Endothelial cell of umbilical vein (primary cell): ENCODE results near the gene KCNK13. TPM values are rescaled to one million over a fixed set of nuclear protein-coding genes. Genes with fewer than 3 reads are reported as not detected.

Source experiments
- BruUV-seq: library from RNA; stranded (reverse); fragments of 400-500 nt; replicated peaks from 2 replicates; lab custom pipeline; 2021; lab: Mats Ljungman, UMichigan
- CTCF ChIA-PET: fragments of 300-600, 350-600 bp; sonication (Branson Sonifier 250); formaldehyde crosslinking; loops from one replicate; lab custom pipeline; 2021; ENCODE audit warnings: antibody characterized with exemption, inconsistent platforms; lab: Charles Lee
- POLR2A ChIA-PET: fragments of 300-600, 350-600 bp; sonication (Branson Sonifier 250); formaldehyde crosslinking; loops from one replicate; lab custom pipeline; 2021; ENCODE audit warnings: antibody characterized with exemption, inconsistent platforms; lab: Charles Lee
- DNase-seq: peaks from one replicate; pipeline ENCODE4 v3.0.0-alpha.2; 2011; ENCODE audit warnings: low read depth, low spot score
- FAIRE-seq: peaks from 2 replicates; lab custom pipeline; 2011; peaks lifted over from hg19 to GRCh38; lab: Jason Lieb, UNC
- H2AFZ ChIP-seq: 2 replicates; pipeline ENCODE4 v1.6.0; 2012; ENCODE audit warnings: low read depth, low read length, control low read depth, inconsistent platforms
- H3K27ac ChIP-seq: 2 replicates; pipeline ENCODE4 v1.5.1; 2011; ENCODE audit warnings: low read depth, mild to moderate bottlenecking, control low read depth, low read length, moderate library complexity; ENCODE audit not compliant: insufficient read depth
- H3K27me3 ChIP-seq, 2 experiments: 2 replicates each; pipeline versions ENCODE4 v1.6.0 to v1.6.1; 2011; ENCODE audit warnings: low read length in 2 of 2, mixed read lengths in 1 of 2; ENCODE audit not compliant: control insufficient read depth in 2 of 2, insufficient read depth in 2 of 2
- H3K36me3 ChIP-seq, 2 experiments: 2 replicates in 1 of 2; 3 replicates in 1 of 2; pipeline ENCODE4 v1.5.1; 2011; ENCODE audit warnings: low read length in 2 of 2, mild to moderate bottlenecking in 1 of 2, moderate library complexity in 1 of 2; ENCODE audit not compliant: control insufficient read depth in 2 of 2, insufficient read depth in 2 of 2; ENCODE audit errors: extremely low read depth in 1 of 2
- H3K4me1 ChIP-seq: 3 replicates; pipeline ENCODE4 v1.5.1; 2011; ENCODE audit warnings: mild to moderate bottlenecking, low read length; ENCODE audit not compliant: control insufficient read depth, insufficient read depth; ENCODE audit errors: extremely low read depth
- H3K4me2 ChIP-seq: 2 replicates; pipeline ENCODE4 v1.6.1; 2011; ENCODE audit warnings: low read length, control low read depth, mixed read lengths; ENCODE audit not compliant: insufficient read depth
- H3K4me3 ChIP-seq, 3 experiments: fragments of 200-600 bp in 1 of 3; sonication (generic), shearing (Covaris generic) in 1 of 3; replicated peaks in 1 of 3; 2 replicates each; pipeline ENCODE4 v1.5.1; 2011 to 2016; ENCODE audit warnings: control low read depth in 3 of 3, low read length in 3 of 3, mild to moderate bottlenecking in 2 of 3, inconsistent platforms in 1 of 3, low read depth in 1 of 3, moderate library complexity in 1 of 3; ENCODE audit not compliant: insufficient read depth in 1 of 3
- H3K79me2 ChIP-seq: 2 replicates; pipeline ENCODE4 v1.6.0; 2012; ENCODE audit warnings: low read length, inconsistent platforms; ENCODE audit not compliant: control insufficient read depth, insufficient read depth
- H3K9ac ChIP-seq: replicated peaks from 2 replicates; pipeline ENCODE3; 2011; ENCODE audit warnings: low read length, control low read depth; ENCODE audit not compliant: insufficient read depth; ENCODE audit errors: extremely low read depth
- H3K9me1 ChIP-seq: replicated peaks from 3 replicates; pipeline ENCODE4 v1.6.0; 2011; ENCODE audit warnings: mild to moderate bottlenecking, low read length; ENCODE audit not compliant: control insufficient read depth, insufficient read depth; ENCODE audit errors: extremely low read depth
- H3K9me3 ChIP-seq: replicated peaks from 2 replicates; pipeline ENCODE4 v1.5.1; 2012; ENCODE audit warnings: low read length, inconsistent platforms; ENCODE audit not compliant: control insufficient read depth, insufficient read depth
- H4K20me1 ChIP-seq: replicated peaks from 2 replicates; pipeline ENCODE3; 2011; ENCODE audit warnings: mild to moderate bottlenecking, low read length; ENCODE audit not compliant: control insufficient read depth, insufficient read depth; ENCODE audit errors: extremely low read depth
- EZH2 ChIP-seq: IDR thresholded peaks from 2 replicates; pipeline ENCODE4 v1.6.1; 2012; ENCODE audit warnings: borderline replicate concordance, low read depth, mild to moderate bottlenecking, moderate library complexity, low read length, inconsistent platforms; ENCODE audit not compliant: severe bottlenecking
- FOS ChIP-seq: IDR thresholded peaks from 2 replicates; pipeline ENCODE4 v1.6.1; 2011; ENCODE audit warnings: mild to moderate bottlenecking, low read length, moderate library complexity, borderline replicate concordance; ENCODE audit not compliant: insufficient read depth
- GATA2 ChIP-seq: IDR thresholded peaks from 2 replicates; pipeline ENCODE4 v1.7.0; 2011; ENCODE audit warnings: low read depth, mild to moderate bottlenecking, moderate library complexity, mixed read lengths, low read length; ENCODE audit not compliant: insufficient read length, insufficient read depth
- JUN ChIP-seq: IDR thresholded peaks from 2 replicates; pipeline ENCODE4 v1.6.1; 2011; ENCODE audit warnings: borderline replicate concordance, low read depth; ENCODE audit not compliant: insufficient read length, insufficient read depth
- MAX ChIP-seq: IDR thresholded peaks from 2 replicates; pipeline ENCODE4 v1.6.1; 2011; ENCODE audit not compliant: insufficient read depth, insufficient read length
- MYC ChIP-seq: IDR thresholded peaks from one replicate; pipeline ENCODE4 v1.6.1; 2011; ENCODE audit warnings: mild to moderate bottlenecking, low read depth, low read length
- POLR2A ChIP-seq: IDR thresholded peaks from 2 replicates; pipeline ENCODE4 v1.6.1; 2012; ENCODE audit warnings: low read depth, mild to moderate bottlenecking, control low read depth, low read length
- POLR2AphosphoS5 ChIP-seq: IDR thresholded peaks from 2 replicates; pipeline ENCODE4 v1.6.1; 2012; ENCODE audit warnings: low read depth, mild to moderate bottlenecking, control low read depth, low read length, moderate library complexity; ENCODE audit not compliant: insufficient read depth
- dilution Hi-C: fragments of 300-500 bp; cut with MboI; formaldehyde crosslinking; loops from one replicate; pipeline ENCODE4 v1.15.0; 2019; ENCODE audit warnings: low sequenced_read_pairs; ENCODE audit not compliant: extremely low pct_ligation_motif_present
- intact Hi-C: fragments of 100-400 bp; cut with micrococcal nuclease; formaldehyde crosslinking; loops from one replicate; pipeline ENCODE4 v1.10.0; 2022
- polyA plus RNA-seq, 4 experiments: library from polyadenylated mRNA; depleted of rRNA in 3 of 4; stranded (reverse) in 3 of 4; unstranded in 1 of 4; fragments of >200 nt; gene quantifications; 2 replicates each; pipeline versions ENCODE4 v1.2.1 to v1.2.3, GENCODE V29; 2011 to 2012; ENCODE audit warnings: missing spikeins in 1 of 4
- total RNA-seq: library from RNA; stranded (reverse); gene quantifications from 2 replicates; pipeline ENCODE4 v1.2.3, GENCODE V29; 2021
- TF ChIP-seq, protein P1 (sequence below), 2 donors: IDR thresholded peaks; 1 replicate in 1 of 2; 2 replicates in 1 of 2; pipeline ENCODE4 v1.5.1; 2011; ENCODE audit warnings: low read length in 2 of 2, mild to moderate bottlenecking in 2 of 2, moderate library complexity in 2 of 2, control low read depth in 1 of 2, inconsistent platforms in 1 of 2, low read depth in 1 of 2; ENCODE audit not compliant: insufficient read depth in 1 of 2; ENCODE audit errors: extremely low read depth in 1 of 2

Gene KCNK13
- total and polyA plus RNA-seq, 2 donors (not counting 3 experiments of a cell fraction or from before 2014, with no cell fraction given): not detected

DNA sequence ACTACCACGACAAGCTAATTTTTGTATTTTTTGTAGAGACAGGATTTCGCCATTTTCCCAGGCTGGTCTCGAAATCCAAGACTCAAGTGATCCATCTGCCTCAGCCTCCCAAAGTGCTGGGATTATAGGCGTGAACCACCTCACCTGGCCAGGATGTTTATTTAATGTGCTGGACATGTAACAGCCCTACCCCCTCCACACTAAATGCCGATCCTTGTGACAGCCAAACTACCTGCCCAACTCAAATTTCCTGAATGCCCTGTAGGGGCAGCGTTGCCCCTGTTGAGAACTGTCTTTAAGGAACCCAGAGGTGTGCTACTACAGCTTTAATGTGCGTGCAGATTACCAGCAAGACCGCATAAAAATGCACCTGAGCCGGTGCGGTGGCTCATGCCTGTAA lies 48.1 kb downstream of the KCNK13 start:
- H3K9me3 ChIP-seq: no peaks in the 10 kb centered on the region

GRCh38 chr14:90111895-90112534 lies 50.2 kb downstream of the KCNK13 start:
- Histone ChIP-seq H3K9ac (no peak overlapping the region), H3K9me1 (no peaks in the 10 kb centered on the region), H3K27me3 (peaks cover 3 to 5% of the 10 kb centered on the region in 2 experiments), H3K4me3 (no peak overlapping the region), H3K4me1 (no peaks in the 10 kb centered on the region), H4K20me1 (no peaks in the 10 kb centered on the region), H3K36me3 (no peaks in the 10 kb centered on the region), H3K9me3 (no peaks in the 10 kb centered on the region), H3K27ac (no peak overlapping the region), H3K4me2 (no peak overlapping the region), H2AFZ (no peak overlapping the region), H3K79me2 (no peaks in the 10 kb centered on the region)
- FAIRE-seq (no peak), DNase-seq (no peak)
- ChIA-PET POLR2A (no interaction called here), CTCF (no interaction called here)
- dilution Hi-C loops: no loop called here
- TF ChIP-seq FOS (no peak), EZH2 (no peak), JUN (no peak), POLR2A (no peak), POLR2AphosphoS5 (no peak), GATA2 (no peak), MYC (no peak), MAX (no peak)
- TF ChIP-seq, protein P1, sequence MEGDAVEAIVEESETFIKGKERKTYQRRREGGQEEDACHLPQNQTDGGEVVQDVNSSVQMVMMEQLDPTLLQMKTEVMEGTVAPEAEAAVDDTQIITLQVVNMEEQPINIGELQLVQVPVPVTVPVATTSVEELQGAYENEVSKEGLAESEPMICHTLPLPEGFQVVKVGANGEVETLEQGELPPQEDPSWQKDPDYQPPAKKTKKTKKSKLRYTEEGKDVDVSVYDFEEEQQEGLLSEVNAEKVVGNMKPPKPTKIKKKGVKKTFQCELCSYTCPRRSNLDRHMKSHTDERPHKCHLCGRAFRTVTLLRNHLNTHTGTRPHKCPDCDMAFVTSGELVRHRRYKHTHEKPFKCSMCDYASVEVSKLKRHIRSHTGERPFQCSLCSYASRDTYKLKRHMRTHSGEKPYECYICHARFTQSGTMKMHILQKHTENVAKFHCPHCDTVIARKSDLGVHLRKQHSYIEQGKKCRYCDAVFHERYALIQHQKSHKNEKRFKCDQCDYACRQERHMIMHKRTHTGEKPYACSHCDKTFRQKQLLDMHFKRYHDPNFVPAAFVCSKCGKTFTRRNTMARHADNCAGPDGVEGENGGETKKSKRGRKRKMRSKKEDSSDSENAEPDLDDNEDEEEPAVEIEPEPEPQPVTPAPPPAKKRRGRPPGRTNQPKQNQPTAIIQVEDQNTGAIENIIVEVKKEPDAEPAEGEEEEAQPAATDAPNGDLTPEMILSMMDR (IDR thresholded peaks at IDR 0.05; ENCODE audit: extremely low read depth in 1 of 2, insufficient read depth in 1 of 2, low read depth in 1 of 2, low read length in 2 of 2): no peak
- intact Hi-C loops: no loop called here
- BruUV-seq: no TSS peak

More for the DNA sequence above, 48.1 kb downstream of the KCNK13 start:
- dilution Hi-C loops (no loop called here), intact Hi-C loops (loop anchor here (1.0 kb wide), 1 partner anchor 125 kb away; no protein-coding TSS in a partner anchor)
- Histone ChIP-seq H3K4me2 (no peak overlapping the region), H3K4me1 (no peaks in the 10 kb centered on the region), H3K79me2 (no peaks in the 10 kb centered on the region), H3K4me3 (no peak overlapping the region), H2AFZ (no peak overlapping the region), H3K27ac (no peak overlapping the region), H3K36me3 (no peaks in the 10 kb centered on the region), H3K9ac (no peak overlapping the region), H3K27me3 (peaks cover 0 to 2% of the 10 kb centered on the region in 2 experiments), H4K20me1 (no peaks in the 10 kb centered on the region), H3K9me1 (no peaks in the 10 kb centered on the region)
- no peak for DNase-seq
- FAIRE-seq: no peak
- TF ChIP-seq, protein P1 (IDR thresholded peaks at IDR 0.05; ENCODE audit: extremely low read depth in 1 of 2, insufficient read depth in 1 of 2, low read depth in 1 of 2, low read length in 2 of 2): peak in 1 of 2 donors; percentile 21
- TF ChIP-seq GATA2: no peak
- POLR2A ChIA-PET: no interaction called here
- CTCF ChIA-PET: interaction anchor here (1.0 to 2.0 kb wide), 6 partner anchors 15 to 136 kb away, joined by 3 to 17 read pairs (median 3); partner anchors contain the start of gene KCNK13
- no TSS peak for BruUV-seq
